ENCODE results near the gene MAGI2. TPM values are rescaled to one million over a fixed set of nuclear protein-coding genes. Genes with fewer than 3 reads are reported as not detected.

MAGI2 gene
- total RNA-seq, 2 donors from 2014 or later, result 0.08 to 0.19 TPM

DNA sequence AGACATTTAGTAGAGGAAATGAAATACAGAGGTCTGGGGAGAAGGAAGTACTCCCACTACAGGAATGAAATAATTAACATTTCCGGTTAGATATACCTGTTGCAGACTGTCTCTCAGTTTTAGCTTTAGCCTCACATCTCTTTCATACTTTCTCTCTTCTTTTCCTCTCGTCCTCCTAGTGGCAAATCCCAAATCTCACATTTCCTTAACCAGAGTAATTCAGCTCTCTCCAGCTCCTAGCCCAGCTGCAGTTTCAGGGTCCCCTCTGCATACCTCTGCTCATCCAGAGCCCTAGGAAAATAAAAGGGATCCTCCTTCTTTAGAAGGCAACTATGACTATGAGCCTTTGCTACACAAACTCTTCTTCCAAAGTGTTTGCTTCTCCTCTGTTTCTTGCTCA lies 1011.7 kb downstream of the MAGI2 start:
- H3K4me1 Mint-ChIP-seq (ENCODE audit: low read depth in 2 of 2), result no peaks in the 10 kb centered on the region
- H3K27ac Mint-ChIP-seq, result no peak overlapping the region
- no peaks in the 10 kb centered on the region for H3K27me3 Mint-ChIP-seq
- ATAC-seq (no peak), DNase-seq (ENCODE audit: low spot score) (no peak)
- no peak overlapping the region for H3K4me3 Mint-ChIP-seq
- H3K36me3 Mint-ChIP-seq, result no peaks in the 10 kb centered on the region
- H3K9me3 Mint-ChIP-seq, result peaks cover 4% of the 10 kb centered on the region

DNA sequence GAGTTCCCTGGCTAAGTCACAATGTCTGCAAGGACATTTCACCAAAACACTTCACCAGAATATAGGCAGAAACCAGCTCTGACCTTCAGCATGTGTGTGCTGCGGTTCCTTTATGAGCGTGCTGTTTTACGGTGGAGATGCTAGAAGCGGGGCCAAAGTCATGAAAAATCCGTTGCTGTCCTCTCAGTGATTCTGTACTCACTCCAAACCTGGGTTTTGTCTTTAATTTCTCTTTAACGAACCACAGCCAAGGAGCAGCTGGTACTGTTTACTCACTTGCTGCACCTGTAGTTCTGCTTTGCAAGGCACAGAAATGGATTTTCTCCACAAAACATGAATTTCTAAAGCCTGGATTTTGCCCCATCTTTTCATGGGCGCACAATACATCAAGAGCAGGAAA lies 1015.0 kb downstream of the MAGI2 start:
- Mint-ChIP-seq H3K9me3 (peaks cover 4% of the 10 kb centered on the region), H3K36me3 (no peaks in the 10 kb centered on the region)

DNA sequence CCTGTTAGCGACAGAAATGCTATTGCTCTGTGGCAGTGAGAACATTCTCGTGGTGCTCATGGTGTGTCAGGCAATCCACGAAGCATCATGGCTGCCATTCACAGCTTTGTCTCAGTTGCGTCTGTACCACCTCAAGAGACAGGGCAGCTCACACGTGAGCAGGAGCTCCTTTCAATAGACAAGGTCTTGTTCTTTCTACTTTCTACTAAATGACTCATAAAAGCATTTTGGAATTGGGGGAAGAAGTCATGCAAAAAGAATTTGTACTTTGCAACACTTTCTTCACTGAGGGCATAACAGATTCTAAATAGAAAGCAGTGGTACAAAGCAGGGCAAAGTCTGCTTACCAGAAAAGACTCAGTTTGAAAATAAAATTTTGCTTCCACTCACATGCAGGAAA lies 1016.3 kb downstream of the MAGI2 start:
- Mint-ChIP-seq H3K36me3 (no peaks in the 10 kb centered on the region), H3K4me1 (ENCODE audit: low read depth in 2 of 2) (no peaks in the 10 kb centered on the region), H3K9me3 (peaks cover 4% of the 10 kb centered on the region), H3K27me3 (no peaks in the 10 kb centered on the region), H3K27ac (no peak overlapping the region), H3K4me3 (no peak overlapping the region)
- ATAC-seq (no peak), DNase-seq (ENCODE audit: low spot score) (no peak)

More for the DNA sequence above, 1015.0 kb downstream of the MAGI2 start:
- no peak overlapping the region for H3K4me3 Mint-ChIP-seq
- H3K4me1 Mint-ChIP-seq (ENCODE audit: low read depth in 2 of 2), result no peaks in the 10 kb centered on the region
- ATAC-seq (no peak), DNase-seq (ENCODE audit: low spot score) (no peak)
- no peaks in the 10 kb centered on the region for H3K27me3 Mint-ChIP-seq
- H3K27ac Mint-ChIP-seq, result no peak overlapping the region

DNA sequence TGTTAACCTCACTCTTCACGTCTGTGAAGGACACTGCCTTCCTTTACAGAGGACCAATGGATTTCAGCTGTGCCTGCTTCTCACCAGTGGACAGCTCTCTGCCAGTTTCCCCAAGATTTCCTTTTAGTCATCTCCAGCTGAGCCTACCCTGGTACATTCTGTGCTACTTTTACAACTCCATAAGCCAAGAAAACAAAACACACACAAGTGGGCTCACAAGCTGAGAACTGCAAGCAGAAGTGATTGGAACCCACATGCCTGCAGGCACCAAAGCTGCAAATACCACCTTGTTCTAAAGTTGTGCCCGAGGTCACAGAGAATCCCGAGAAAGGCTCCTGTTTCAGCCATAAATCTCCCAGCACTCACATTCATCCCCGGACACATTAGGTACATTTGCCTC lies 1018.1 kb downstream of the MAGI2 start:
- H3K9me3 Mint-ChIP-seq, result peaks cover 3% of the 10 kb centered on the region

GRCh38 chr7:78434281-78434680 lies 1019.2 kb downstream of the MAGI2 start:
- H3K36me3 Mint-ChIP-seq, result no peaks in the 10 kb centered on the region
- no peak for ATAC-seq

More for the DNA sequence above, 1018.1 kb downstream of the MAGI2 start:
- Mint-ChIP-seq H3K4me3 (no peak overlapping the region), H3K27ac (no peak overlapping the region), H3K4me1 (ENCODE audit: low read depth in 2 of 2) (no peaks in the 10 kb centered on the region), H3K36me3 (no peaks in the 10 kb centered on the region), H3K27me3 (no peaks in the 10 kb centered on the region)
- ATAC-seq, result no peak
- no peak for DNase-seq (ENCODE audit: low spot score)

GRCh38 chr7:78433421-78433820 lies 1020.0 kb downstream of the MAGI2 start:
- Mint-ChIP-seq H3K4me1 (ENCODE audit: low read depth in 2 of 2) (no peaks in the 10 kb centered on the region), H3K27me3 (no peaks in the 10 kb centered on the region), H3K36me3 (no peaks in the 10 kb centered on the region), H3K9me3 (no peaks in the 10 kb centered on the region), H3K27ac (no peak overlapping the region), H3K4me3 (no peak overlapping the region)
- DNase-seq (ENCODE audit: low spot score) (no peak), ATAC-seq (no peak)

More at GRCh38 chr7:78434281-78434680, 1019.2 kb downstream of the MAGI2 start:
- Mint-ChIP-seq H3K27ac (no peak overlapping the region), H3K4me1 (ENCODE audit: low read depth in 2 of 2) (no peaks in the 10 kb centered on the region), H3K4me3 (no peak overlapping the region), H3K9me3 (no peaks in the 10 kb centered on the region), H3K27me3 (no peaks in the 10 kb centered on the region)
- DNase-seq (ENCODE audit: low spot score), result no peak

DNA sequence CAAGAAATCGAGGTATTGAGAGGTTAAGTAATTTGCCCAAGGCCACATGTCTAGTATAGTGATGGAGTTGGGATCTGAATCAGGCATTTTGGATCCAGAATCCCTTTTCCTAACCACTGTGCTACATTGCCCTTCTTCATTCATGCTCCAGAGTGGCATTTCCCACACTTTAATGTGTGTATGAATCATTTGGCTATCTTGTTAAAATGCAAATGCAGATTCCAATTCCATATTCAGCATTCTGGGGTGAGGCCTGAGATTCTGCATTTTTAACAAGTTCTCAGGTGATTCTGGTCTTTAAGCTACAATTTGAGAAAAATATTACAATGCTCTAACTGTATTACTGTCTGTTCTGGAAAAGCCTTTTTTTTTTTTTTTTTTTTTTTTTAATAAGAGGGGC lies 1023.6 kb downstream of the MAGI2 start:
- no peaks in the 10 kb centered on the region for H3K36me3 Mint-ChIP-seq
- no peak overlapping the region for H3K4me3 Mint-ChIP-seq
- H3K9me3 Mint-ChIP-seq, result peaks cover 4% of the 10 kb centered on the region
- ATAC-seq, result no peak
- DNase-seq (ENCODE audit: low spot score), result no peak
- peaks cover 0 to 4% of the 10 kb centered on the region in 2 donors for H3K4me1 Mint-ChIP-seq (ENCODE audit: low read depth in 2 of 2)
- no peak overlapping the region for H3K27ac Mint-ChIP-seq
- no peaks in the 10 kb centered on the region for H3K27me3 Mint-ChIP-seq

DNA sequence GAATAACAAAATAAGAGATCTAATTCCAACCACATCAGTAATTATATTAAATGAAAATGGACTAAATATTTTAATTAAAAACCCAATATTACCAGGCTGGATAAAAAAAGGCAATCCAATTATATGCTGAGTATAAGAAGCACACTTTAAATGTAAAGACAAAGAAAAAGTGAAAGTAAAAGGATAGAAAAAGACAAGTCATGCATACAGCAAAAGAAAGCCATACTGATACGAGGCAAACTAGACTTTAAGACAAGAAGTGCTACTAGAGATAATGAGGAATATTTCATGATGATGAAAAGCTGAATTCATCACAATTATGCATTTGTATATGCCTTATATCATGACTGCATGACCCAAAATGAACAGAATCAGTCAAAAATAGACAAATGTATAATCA lies 1026.3 kb downstream of the MAGI2 start:
- Mint-ChIP-seq H3K36me3 (no peaks in the 10 kb centered on the region), H3K4me1 (ENCODE audit: low read depth in 2 of 2) (peaks cover 0 to 4% of the 10 kb centered on the region in 2 donors), H3K27ac (no peak overlapping the region), H3K27me3 (no peaks in the 10 kb centered on the region), H3K4me3 (no peak overlapping the region), H3K9me3 (peaks cover 10% of the 10 kb centered on the region)
- no peak for ATAC-seq
- no peak for DNase-seq (ENCODE audit: low spot score)

GRCh38 chr7:78420001-78420400 lies 1033.5 kb downstream of the MAGI2 start:
- Mint-ChIP-seq H3K27ac (no peak overlapping the region), H3K4me1 (ENCODE audit: low read depth in 2 of 2) (no peaks in the 10 kb centered on the region), H3K36me3 (no peaks in the 10 kb centered on the region), H3K9me3 (peaks cover 6% of the 10 kb centered on the region), H3K4me3 (no peak overlapping the region), H3K27me3 (no peaks in the 10 kb centered on the region)
- ATAC-seq (no peak), DNase-seq (ENCODE audit: low spot score) (no peak)

DNA sequence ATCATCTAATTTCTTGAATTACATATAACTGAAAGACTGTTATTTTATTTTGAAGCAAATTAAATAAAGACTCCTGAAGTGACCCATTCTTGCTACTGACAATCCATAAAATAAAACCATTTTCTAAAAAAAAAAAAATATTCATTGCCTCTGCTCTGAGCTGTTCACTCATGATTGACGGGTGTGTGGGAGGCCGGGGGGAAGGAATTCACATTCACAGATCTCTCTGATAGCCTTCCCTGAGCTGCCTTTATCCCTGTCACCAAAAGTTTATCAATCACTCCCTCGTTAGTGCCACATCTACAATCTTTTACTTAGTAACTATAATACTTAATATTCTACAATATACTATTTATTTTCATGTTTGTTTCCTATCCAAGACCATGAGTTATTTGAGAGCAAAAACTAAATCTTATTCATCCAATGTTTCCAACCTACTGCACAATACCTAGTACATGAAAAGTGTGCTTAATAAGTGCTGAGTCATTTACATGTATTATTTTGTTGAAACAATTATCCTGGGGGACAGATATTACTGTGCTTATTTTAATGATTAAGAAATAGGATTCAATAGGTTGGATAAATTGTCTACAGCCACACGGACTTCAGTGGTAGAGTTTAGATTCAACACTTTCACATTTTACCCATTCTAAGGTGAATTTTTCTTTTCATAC lies 1036.2 kb downstream of the MAGI2 start:
- H3K4me3 Mint-ChIP-seq, result no peak overlapping the region
- H3K9me3 Mint-ChIP-seq, result peaks cover 5% of the 10 kb centered on the region
- H3K27me3 Mint-ChIP-seq, result no peaks in the 10 kb centered on the region
- no peak for DNase-seq (ENCODE audit: low spot score)
- H3K36me3 Mint-ChIP-seq, result peaks cover 4% of the 10 kb centered on the region
- no peaks in the 10 kb centered on the region for H3K4me1 Mint-ChIP-seq (ENCODE audit: low read depth in 2 of 2)
- H3K27ac Mint-ChIP-seq, result no peak overlapping the region
- no peak for ATAC-seq

DNA sequence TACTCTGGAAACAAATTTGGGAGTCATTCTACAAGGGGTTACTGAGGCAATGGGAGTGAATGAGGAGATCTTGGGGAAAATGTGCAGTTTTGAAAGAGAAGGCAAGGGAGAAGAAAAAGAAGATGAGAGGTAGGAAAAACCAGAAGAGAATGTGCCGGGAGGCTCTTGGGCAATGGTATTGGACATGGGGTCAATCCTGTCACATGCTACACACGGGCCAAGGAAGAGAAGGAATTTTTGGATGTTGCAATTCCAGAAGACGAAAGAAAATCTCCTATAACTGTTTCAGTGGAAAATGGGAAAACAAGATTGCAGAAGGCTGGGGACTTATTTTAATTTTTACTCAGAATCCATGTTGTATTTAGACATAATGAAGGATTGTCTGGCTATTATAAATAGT lies 1039.9 kb downstream of the MAGI2 start:
- no peak for ATAC-seq
- H3K4me3 Mint-ChIP-seq, result no peak overlapping the region
- no peak for DNase-seq (ENCODE audit: low spot score)
- no peaks in the 10 kb centered on the region for H3K27me3 Mint-ChIP-seq
- no peaks in the 10 kb centered on the region for H3K4me1 Mint-ChIP-seq (ENCODE audit: low read depth in 2 of 2)
- H3K27ac Mint-ChIP-seq, result no peak overlapping the region
- peaks cover 4% of the 10 kb centered on the region for H3K36me3 Mint-ChIP-seq
- peaks cover 5% of the 10 kb centered on the region for H3K9me3 Mint-ChIP-seq

- peaks cover 4% of the 10 kb centered on the region for H3K36me3 Mint-ChIP-seq
- peaks cover 5% of the 10 kb centered on the region for H3K9me3 Mint-ChIP-seq
- H3K27me3 Mint-ChIP-seq, result no peaks in the 10 kb centered on the region
- ATAC-seq (no peak), DNase-seq (ENCODE audit: low spot score) (no peak)
- H3K27ac Mint-ChIP-seq, result no peak overlapping the region
- no peak overlapping the region for H3K4me3 Mint-ChIP-seq
- no peaks in the 10 kb centered on the region for H3K4me1 Mint-ChIP-seq (ENCODE audit: low read depth in 2 of 2)
These were observed 1041.1 kb downstream of the MAGI2 start for GRCh38 chr7:78412216-78412858.

GRCh38 chr7:78407031-78407430 lies 1046.4 kb downstream of the MAGI2 start:
- H3K27ac Mint-ChIP-seq, result no peak overlapping the region
- H3K4me1 Mint-ChIP-seq (ENCODE audit: low read depth in 2 of 2), result no peaks in the 10 kb centered on the region
- no peaks in the 10 kb centered on the region for H3K27me3 Mint-ChIP-seq
- no peak overlapping the region for H3K4me3 Mint-ChIP-seq
- no peaks in the 10 kb centered on the region for H3K36me3 Mint-ChIP-seq
- ATAC-seq, result no peak
- no peak for DNase-seq (ENCODE audit: low spot score)
- no peaks in the 10 kb centered on the region for H3K9me3 Mint-ChIP-seq

DNA sequence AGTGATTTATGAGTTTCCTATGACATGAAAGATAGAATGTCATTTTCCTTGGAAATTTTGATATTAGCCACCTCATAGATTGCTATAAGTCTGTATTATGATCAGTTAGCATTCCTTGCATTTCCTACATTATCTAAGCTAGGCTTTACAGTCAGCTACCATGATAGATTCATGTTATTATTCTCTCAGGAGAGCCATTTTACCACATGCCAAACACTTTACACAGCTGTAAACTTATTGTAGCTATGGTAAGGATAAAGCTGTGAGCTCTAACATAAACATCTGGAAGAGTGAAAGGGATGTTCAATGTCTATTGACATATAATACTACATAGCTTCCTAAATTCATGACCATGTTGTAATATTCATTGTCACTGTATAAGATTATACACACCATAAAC lies 1046.9 kb downstream of the MAGI2 start:
- ATAC-seq, result no peak
- no peak for DNase-seq (ENCODE audit: low spot score)
- no peak overlapping the region for H3K4me3 Mint-ChIP-seq

More for the DNA sequence above, 1046.9 kb downstream of the MAGI2 start:
- Mint-ChIP-seq H3K27ac (no peak overlapping the region), H3K9me3 (no peaks in the 10 kb centered on the region), H3K36me3 (no peaks in the 10 kb centered on the region), H3K4me1 (ENCODE audit: low read depth in 2 of 2) (no peaks in the 10 kb centered on the region), H3K27me3 (no peaks in the 10 kb centered on the region)
